GM18526 (cell line): ENCODE measurements around the gene SLC25A10.

Experiments
- POLR2A ChIP-seq: IDR thresholded peaks from 3 replicates; pipeline ENCODE4 v1.6.1; 2011; ENCODE audit not compliant: insufficient read length; ENCODE audit errors: extremely low read depth

Gene SLC25A10

GRCh38 chr17:81741594-81742452, 29.7 kb downstream of the SLC25A10 start:
- TF ChIP-seq POLR2A = no peak
